ENCODE results near the gene GOLGA2. TPM values are rescaled to one million over a fixed set of nuclear protein-coding genes. Genes with fewer than 3 reads are reported as not detected.

The GOLGA2 gene
- total and polyA plus RNA-seq, 2 of the 13 experiments (the other 11 are each of a cell fraction or from before 2014, with no cell fraction given), result 45.3 to 45.8 TPM

GRCh38 chr9:128297221-128297773 lies 21.5 kb upstream of the GOLGA2 start (continued):
- TF ChIP-seq KIAA2018 (CRISPR knock-in tag; IDR thresholded peaks at IDR 0.05; ENCODE audit: borderline replicate concordance) (no peak), ZNF773 (CRISPR knock-in tag; IDR thresholded peaks at IDR 0.05; ENCODE audit: borderline replicate concordance) (no peak), FOSL1 (CRISPR knock-in tag; IDR thresholded peaks at IDR 0.05; ENCODE audit: borderline replicate concordance) (no peak), MLX (CRISPR knock-in tag; IDR thresholded peaks at IDR 0.05) (no peak), ZNF775 (CRISPR knock-in tag; IDR thresholded peaks at IDR 0.05; ENCODE audit: borderline replicate concordance) (no peak), NR2F1 (CRISPR knock-in tag; IDR thresholded peaks at IDR 0.05) (peak in 1 of 2 experiments; percentile 59; a peak in 1 of 4 replicates), HNF4G (IDR thresholded peaks at IDR 0.05; ENCODE audit: borderline replicate concordance, low read depth, low read length) (0 out of 2 replicates have a peak, but pooled peaks have one; percentile 13), HNF4G (CRISPR knock-in tag; IDR thresholded peaks at IDR 0.05; ENCODE audit: borderline replicate concordance, low read depth) (no peak), ZNF232 (CRISPR knock-in tag; IDR thresholded peaks at IDR 0.05; ENCODE audit: borderline replicate concordance) (no peak), POLR2AphosphoS2 (IDR thresholded peaks at IDR 0.05; ENCODE audit: low read depth, low read length) (no peak), ZNF3 (CRISPR knock-in tag; IDR thresholded peaks at IDR 0.05) (no peak), ZNF772 (CRISPR knock-in tag; IDR thresholded peaks at IDR 0.05) (no peak), ZNF18 (CRISPR knock-in tag; IDR thresholded peaks at IDR 0.05; ENCODE audit: insufficient replicate concordance) (no peak), JARID2 (CRISPR knock-in tag; IDR thresholded peaks at IDR 0.05; ENCODE audit: insufficient replicate concordance) (no peak), E2F2 (CRISPR knock-in tag; IDR thresholded peaks at IDR 0.05; ENCODE audit: borderline replicate concordance) (no peak), ZMYM2 (CRISPR knock-in tag; IDR thresholded peaks at IDR 0.05) (0 out of 2 replicates have a peak, but pooled peaks have one; percentile 19)

Data from HepG2 (cell line).